HepG2 (cell line): ENCODE data around the gene DHRS12. TPM values are rescaled to one million over a fixed set of nuclear protein-coding genes. Genes with fewer than 3 reads are reported as not detected.

Source experiments
- ATAC-seq: fragments of 200-7000 bp; cut with Tn5 transposase; 3 replicates; pipeline ENCODE4 v1.9.1; 2020; ENCODE audit warnings: mild to moderate bottlenecking, moderate library complexity
- BruUV-seq: library from RNA; stranded (reverse); fragments of 400-500 nt; replicated peaks from 2 replicates; lab custom pipeline; 2021; lab: Mats Ljungman, UMichigan
- CTCF ChIA-PET: fragments of 300-600 bp; formaldehyde crosslinking; extraction: SDS; loops from one replicate; lab custom pipeline; 2021; ENCODE audit warnings: low total read pairs, inconsistent platforms, low intra/inter-chr PET ratio; lab: Yijun Ruan, JAX
- POLR2A ChIA-PET: fragments of 350-600 bp; sonication (Branson Sonifier 250); formaldehyde crosslinking; loops from one replicate; lab custom pipeline; 2020; ENCODE audit warnings: antibody characterized with exemption, inconsistent platforms; lab: Yijun Ruan, JAX
- DNase-seq: peaks from one replicate; pipeline ENCODE4 v3.0.0-alpha.2; 2015; ENCODE audit warnings: low spot score
- FAIRE-seq: peaks from 3 replicates; lab custom pipeline; 2011; peaks lifted over from hg19 to GRCh38; lab: Jason Lieb, UNC
- H2AFZ ChIP-seq: one replicate; pipeline ENCODE4 v1.6.1; 2011; ENCODE audit warnings: low read length, inconsistent platforms
- H3K27ac ChIP-seq: fragments of 300-600 bp; 3 replicates; pipeline ENCODE4 v1.8.0; 2011; ENCODE audit warnings: mixed run types, mild to moderate bottlenecking, mixed read lengths, low read length, inconsistent platforms; ENCODE audit not compliant: insufficient read depth; ENCODE audit errors: extremely low read length
- H3K27me3 ChIP-seq, 2 experiments: fragments of 200-600 bp in 1 of 2; 2 replicates in 1 of 2; 3 replicates in 1 of 2; pipeline versions ENCODE4 v1.6.0 to v1.8.0; 2011; ENCODE audit warnings: low read length in 2 of 2, mild to moderate bottlenecking in 2 of 2, moderate library complexity in 2 of 2, inconsistent platforms in 1 of 2; ENCODE audit not compliant: insufficient read depth in 2 of 2, control insufficient read depth in 1 of 2
- H3K36me3 ChIP-seq, 2 experiments: fragments of 200-600 bp in 1 of 2; replicated peaks in 1 of 2; 2 replicates in 1 of 2; 3 replicates in 1 of 2; pipeline versions ENCODE4 v1.5.1 to v1.8.0; 2011; ENCODE audit warnings: low read length in 2 of 2, inconsistent platforms in 1 of 2; ENCODE audit not compliant: insufficient read depth in 2 of 2, control insufficient read depth in 1 of 2
- H3K4me1 ChIP-seq: 2 replicates; pipeline ENCODE4 v1.5.1; 2012; ENCODE audit warnings: low read length, inconsistent platforms; ENCODE audit not compliant: insufficient read depth
- H3K4me2 ChIP-seq: 2 replicates; pipeline ENCODE4 v1.6.0; 2011; ENCODE audit warnings: low read depth, low read length, inconsistent platforms
- H3K4me3 ChIP-seq, 3 experiments: fragments of 200-600 bp in 1 of 3; sonication (generic), shearing (Covaris generic) in 1 of 3; replicated peaks in 1 of 3; 2 replicates each; pipeline ENCODE4 v1.5.1; 2011 to 2016; ENCODE audit warnings: low read length in 3 of 3, inconsistent platforms in 2 of 3, low read depth in 2 of 3, mild to moderate bottlenecking in 2 of 3, control low read depth in 1 of 3, mixed read lengths in 1 of 3; ENCODE audit not compliant: insufficient read depth in 1 of 3
- H3K79me2 ChIP-seq: one replicate; pipeline ENCODE4 v1.6.1; 2011; ENCODE audit warnings: low read length, inconsistent platforms; ENCODE audit not compliant: insufficient read depth
- H3K9ac ChIP-seq: 2 replicates; pipeline ENCODE4 v1.6.0; 2011; ENCODE audit warnings: mild to moderate bottlenecking, low read depth, low read length, inconsistent platforms; ENCODE audit not compliant: insufficient read depth
- H3K9me3 ChIP-seq: 2 replicates; pipeline ENCODE4 v1.5.1; 2012; ENCODE audit warnings: mild to moderate bottlenecking, low read length
- H4K20me1 ChIP-seq: 2 replicates; pipeline ENCODE4 v1.6.0; 2011; ENCODE audit warnings: inconsistent platforms, mild to moderate bottlenecking, low read length, moderate library complexity; ENCODE audit not compliant: insufficient read depth
- HDAC6 ChIP-seq: fragments of 200-600 bp; sonication (generic); IDR thresholded peaks from 2 replicates; pipeline ENCODE4 v1.7.0; 2017; ENCODE audit warnings: mild to moderate bottlenecking, antibody characterized with exemption, low read length, low read depth
- HOXA7 ChIP-seq: sonication (generic); formaldehyde crosslinking; IDR thresholded peaks from 2 replicates; pipeline ENCODE4 v1.8.1; 2022; ENCODE audit warnings: mild to moderate bottlenecking, missing genetic modification reagents, moderate library complexity
- KLF16 ChIP-seq, 2 experiments: sonication (generic) in 1 of 2; formaldehyde crosslinking in 1 of 2; IDR thresholded peaks; 2 replicates each; pipeline versions ENCODE4 v1.6.1 to v1.8.0; 2016 to 2023; ENCODE audit warnings: missing genetic modification reagents in 2 of 2, missing compliant biosample characterization in 1 of 2
- MED1 ChIP-seq: sonication (generic); formaldehyde crosslinking; IDR thresholded peaks from 2 replicates; pipeline ENCODE4 v1.4.0; 2020; ENCODE audit warnings: missing genetic modification reagents
- ZMAT3 ChIP-seq: sonication (generic); formaldehyde crosslinking; conservative IDR thresholded peaks from 2 replicates; pipeline ENCODE4 v1.7.0; 2021; ENCODE audit warnings: missing genetic modification reagents
- ZNF703 ChIP-seq: sonication (generic); formaldehyde crosslinking; IDR thresholded peaks from 2 replicates; pipeline ENCODE4 v1.5.1; 2020; ENCODE audit warnings: missing genetic modification reagents, mild to moderate bottlenecking, moderate library complexity, borderline replicate concordance
- ZNF720 ChIP-seq: sonication (generic); formaldehyde crosslinking; IDR thresholded peaks from 2 replicates; pipeline ENCODE4 v1.4.0; 2020; ENCODE audit warnings: missing genetic modification reagents
- ZNF746 ChIP-seq: sonication (generic); formaldehyde crosslinking; IDR thresholded peaks from 2 replicates; pipeline ENCODE4 v1.8.0; 2022; ENCODE audit warnings: mild to moderate bottlenecking, missing genetic modification reagents
- WGBS: methylation state at CpG from one replicate; pipeline ENCODE4 v1.1.6; 2017; ENCODE audit warnings: low lambda C conversion rate; 5-methylcytosine and 5-hydroxymethylcytosine counted together
- in situ Hi-C: cut with HindIII; loops from 2 replicates; pipeline ENCODE4 v1.10.0; 2017; ENCODE audit warnings: low pct_unique_long_range_greater_than_20kb; ENCODE audit not compliant: extremely low pct_ligation_motif_present
- intact Hi-C: fragments of 100-400 bp; cut with micrococcal nuclease; formaldehyde crosslinking; loops from one replicate; pipeline ENCODE4 v1.10.0; 2022; ENCODE audit not compliant: unreplicated experiment
- polyA plus RNA-seq, 8 experiments: library from polyadenylated mRNA; depleted of rRNA in 3 of 8; stranded (reverse) in 7 of 8; unstranded in 1 of 8; fragments of >200 nt; fragmentation: Illumina TruSeq in 4 of 8; extraction: Trizol in 4 of 8; gene quantifications; 2 replicates each; pipeline versions ENCODE4 v1.2.1 to v1.2.3, GENCODE V29; 2011 to 2016; ENCODE audit warnings: low read depth in 4 of 8, missing spikeins in 1 of 8, mixed read lengths in 1 of 8; ENCODE audit not compliant: insufficient read depth in 1 of 8
- total RNA-seq, 5 experiments: library from RNA; depleted of rRNA; stranded (reverse); fragments of >200 nt; fragmentation: Illumina TruSeq; extraction: Trizol; gene quantifications; 2 replicates each; pipeline ENCODE4 v1.2.3, GENCODE V29; 2016; ENCODE audit warnings: low read depth in 1 of 5
- TF ChIP-seq, protein P1 (sequence below): sonication (generic); formaldehyde crosslinking; IDR thresholded peaks from 2 replicates; pipeline ENCODE4 v1.5.1; 2020; ENCODE audit warnings: mild to moderate bottlenecking, missing genetic modification reagents

The DHRS12 gene
- total and polyA plus RNA-seq, 2 of the 13 experiments (the other 11 are each of a cell fraction or from before 2014, with no cell fraction given), result 7.2 to 8.4 TPM

DNA sequence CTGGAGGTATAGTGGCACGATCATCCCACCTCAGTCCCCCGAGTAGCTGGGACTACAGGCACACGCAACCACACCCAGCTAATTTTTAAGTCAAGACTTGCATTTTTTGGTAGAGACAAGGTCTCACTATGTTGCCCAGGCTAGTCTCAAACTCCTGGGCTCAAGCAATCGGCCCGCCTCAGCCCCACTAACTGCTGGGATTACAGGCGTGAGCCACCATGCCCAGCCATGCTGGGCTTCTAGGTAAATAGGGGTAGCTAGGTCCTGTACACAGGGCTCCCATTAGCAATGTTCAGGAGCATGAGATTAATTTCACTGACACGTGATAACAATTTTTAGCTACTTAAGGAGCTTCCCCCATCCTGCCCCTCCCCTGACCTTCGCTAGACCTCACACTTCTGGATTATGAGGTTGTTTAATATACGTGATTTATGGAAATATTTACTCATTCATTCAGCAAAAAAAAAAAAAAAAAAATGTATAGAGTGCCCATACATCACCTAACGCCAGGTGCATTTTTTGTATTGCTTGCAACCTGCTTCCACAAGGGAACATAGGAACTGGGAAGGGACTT is 21.8 kb upstream of the DHRS12 start:
- Histone ChIP-seq H3K79me2 (no peaks in the 10 kb centered on the region), H4K20me1 (no peaks in the 10 kb centered on the region), H3K9me3 (no peaks in the 10 kb centered on the region), H3K27ac (no peak overlapping the region), H3K4me1 (no peaks in the 10 kb centered on the region), H3K4me2 (no peak overlapping the region), H3K4me3 (no peak overlapping the region), H2AFZ (no peak overlapping the region), H3K9ac (no peak overlapping the region), H3K27me3 (no peaks in the 10 kb centered on the region), H3K36me3 (no peaks in the 10 kb centered on the region)
- TF ChIP-seq, protein P1, sequence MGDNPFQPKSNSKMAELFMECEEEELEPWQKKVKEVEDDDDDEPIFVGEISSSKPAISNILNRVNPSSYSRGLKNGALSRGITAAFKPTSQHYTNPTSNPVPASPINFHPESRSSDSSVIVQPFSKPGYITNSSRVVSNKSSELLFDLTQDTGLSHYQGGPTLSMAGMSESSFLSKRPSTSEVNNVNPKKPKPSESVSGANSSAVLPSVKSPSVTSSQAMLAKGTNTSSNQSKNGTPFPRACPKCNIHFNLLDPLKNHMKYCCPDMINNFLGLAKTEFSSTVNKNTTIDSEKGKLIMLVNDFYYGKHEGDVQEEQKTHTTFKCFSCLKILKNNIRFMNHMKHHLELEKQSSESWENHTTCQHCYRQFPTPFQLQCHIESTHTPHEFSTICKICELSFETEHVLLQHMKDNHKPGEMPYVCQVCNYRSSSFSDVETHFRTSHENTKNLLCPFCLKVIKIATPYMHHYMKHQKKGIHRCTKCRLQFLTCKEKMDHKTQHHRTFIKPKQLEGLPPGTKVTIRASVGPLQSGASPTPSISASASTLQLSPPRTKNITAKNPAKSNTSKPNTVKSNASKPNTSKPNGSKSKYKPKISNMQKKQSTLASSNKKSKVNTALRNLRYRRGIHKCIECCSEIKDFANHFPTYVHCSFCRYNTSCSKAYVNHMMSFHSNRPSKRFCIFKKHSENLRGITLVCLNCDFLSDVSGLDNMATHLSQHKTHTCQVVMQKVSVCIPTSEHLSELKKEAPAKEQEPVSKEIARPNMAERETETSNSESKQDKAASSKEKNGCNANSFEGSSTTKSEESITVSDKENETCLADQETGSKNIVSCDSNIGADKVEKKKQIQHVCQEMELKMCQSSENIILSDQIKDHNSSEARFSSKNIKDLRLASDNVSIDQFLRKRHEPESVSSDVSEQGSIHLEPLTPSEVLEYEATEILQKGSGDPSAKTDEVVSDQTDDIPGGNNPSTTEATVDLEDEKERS (CRISPR knock-in tag), result no peak
- no peak for TF ChIP-seq ZNF703
- no peak for TF ChIP-seq ZNF746 (CRISPR knock-in tag)
- TF ChIP-seq MED1, result no peak
- TF ChIP-seq KLF16 (CRISPR knock-in tag; IDR thresholded peaks at IDR 0.05), result no peak
- TF ChIP-seq HDAC6, result no peak
- no peak for TF ChIP-seq ZMAT3 (CRISPR knock-in tag)
- TF ChIP-seq HOXA7 (CRISPR knock-in tag), result no peak
- no peak for TF ChIP-seq ZNF720 (CRISPR knock-in tag)
- 92% methylated on average over 10 of the region's 10 CpGs for WGBS
- POLR2A ChIA-PET, result no interaction called here
- DNase-seq, result no peak
- ATAC-seq, result no peak
- CTCF ChIA-PET, result no interaction called here
- no peak for FAIRE-seq
- intact Hi-C loops, result no loop called here
- BruUV-seq, result no TSS peak
- in situ Hi-C loops, result no loop called here
